ENCODE measurements around the gene LRP5. TPM values are rescaled to one million over a fixed set of nuclear protein-coding genes. Genes with fewer than 3 reads are reported as not detected.

The LRP5 gene
- total and polyA plus RNA-seq, 7 donors: 18.0 to 63.1 (median 28.9) TPM

DNA sequence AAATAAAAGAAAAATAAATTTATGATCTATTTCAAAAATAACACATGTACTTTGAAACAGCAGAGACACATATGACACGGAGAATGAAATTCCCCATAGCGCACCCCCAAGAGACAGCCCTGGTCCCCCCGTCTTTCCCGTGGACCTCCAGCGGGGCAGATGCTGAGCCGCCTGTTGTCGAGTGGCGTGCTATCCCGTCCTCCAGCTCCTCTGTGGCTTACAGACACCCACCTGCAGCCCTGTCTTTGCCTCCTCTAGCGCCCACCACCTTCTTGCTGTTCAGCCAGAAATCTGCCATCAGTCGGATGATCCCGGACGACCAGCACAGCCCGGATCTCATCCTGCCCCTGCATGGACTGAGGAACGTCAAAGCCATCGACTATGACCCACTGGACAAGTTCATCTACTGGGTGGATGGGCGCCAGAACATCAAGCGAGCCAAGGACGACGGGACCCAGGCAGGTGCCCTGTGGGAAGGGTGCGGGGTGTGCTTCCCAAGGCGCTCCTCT, 103.7 kb downstream of the LRP5 start:
- Histone ChIP-seq H3K27me3 (no peaks in the 10 kb centered on the region), H3K27ac (no peak overlapping the region), H3K9me3 (no peaks in the 10 kb centered on the region), H3K36me3 (peaks cover 38 to 81% (median 44%) of the 10 kb centered on the region in 4 donors), H3K4me1 (no peaks in the 10 kb centered on the region), H3K4me3 (no peak overlapping the region)
- 96% methylated on average over 22 of the region's 22 CpGs for WGBS, 2 donors
- no peak for DNase-seq
- no peak for TF ChIP-seq POLR2A (IDR thresholded peaks at IDR 0.05)
- TF ChIP-seq, protein P1, sequence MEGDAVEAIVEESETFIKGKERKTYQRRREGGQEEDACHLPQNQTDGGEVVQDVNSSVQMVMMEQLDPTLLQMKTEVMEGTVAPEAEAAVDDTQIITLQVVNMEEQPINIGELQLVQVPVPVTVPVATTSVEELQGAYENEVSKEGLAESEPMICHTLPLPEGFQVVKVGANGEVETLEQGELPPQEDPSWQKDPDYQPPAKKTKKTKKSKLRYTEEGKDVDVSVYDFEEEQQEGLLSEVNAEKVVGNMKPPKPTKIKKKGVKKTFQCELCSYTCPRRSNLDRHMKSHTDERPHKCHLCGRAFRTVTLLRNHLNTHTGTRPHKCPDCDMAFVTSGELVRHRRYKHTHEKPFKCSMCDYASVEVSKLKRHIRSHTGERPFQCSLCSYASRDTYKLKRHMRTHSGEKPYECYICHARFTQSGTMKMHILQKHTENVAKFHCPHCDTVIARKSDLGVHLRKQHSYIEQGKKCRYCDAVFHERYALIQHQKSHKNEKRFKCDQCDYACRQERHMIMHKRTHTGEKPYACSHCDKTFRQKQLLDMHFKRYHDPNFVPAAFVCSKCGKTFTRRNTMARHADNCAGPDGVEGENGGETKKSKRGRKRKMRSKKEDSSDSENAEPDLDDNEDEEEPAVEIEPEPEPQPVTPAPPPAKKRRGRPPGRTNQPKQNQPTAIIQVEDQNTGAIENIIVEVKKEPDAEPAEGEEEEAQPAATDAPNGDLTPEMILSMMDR (IDR thresholded peaks at IDR 0.05): no peak
- TF ChIP-seq EP300 (IDR thresholded peaks at IDR 0.05): no peak
- TF ChIP-seq POLR2AphosphoS5 (IDR thresholded peaks at IDR 0.05): no peak
- intact Hi-C loops (cut with DNase I): no loop called here

- no peaks in the 10 kb centered on the region for H3K27me3 ChIP-seq
- TF ChIP-seq EP300 (IDR thresholded peaks at IDR 0.05) (no peak), POLR2AphosphoS5 (IDR thresholded peaks at IDR 0.05) (no peak), POLR2A (IDR thresholded peaks at IDR 0.05) (no peak)
- TF ChIP-seq, protein P1 (IDR thresholded peaks at IDR 0.05): no peak
- no peaks in the 10 kb centered on the region for H3K9me3 ChIP-seq
- intact Hi-C loops (cut with DNase I): no loop called here
- WGBS, 2 donors: 89 to 92% methylated on average over 6 of the region's 6 CpGs
- peaks cover 20 to 69% (median 30%) of the 10 kb centered on the region in 4 donors for H3K36me3 ChIP-seq
- H3K4me3 ChIP-seq: no peak overlapping the region
- no peak overlapping the region for H3K27ac ChIP-seq
- DNase-seq: no peak
- H3K4me1 ChIP-seq: no peaks in the 10 kb centered on the region
Observed at GRCh38 chr11:68418648-68419047, 106.3 kb downstream of the LRP5 start.

GRCh38 chr11:68420171-68420570, 107.8 kb downstream of the LRP5 start:
- intact Hi-C loops (cut with DNase I): no loop called here
- no peaks in the 10 kb centered on the region for H3K9me3 ChIP-seq

DNA sequence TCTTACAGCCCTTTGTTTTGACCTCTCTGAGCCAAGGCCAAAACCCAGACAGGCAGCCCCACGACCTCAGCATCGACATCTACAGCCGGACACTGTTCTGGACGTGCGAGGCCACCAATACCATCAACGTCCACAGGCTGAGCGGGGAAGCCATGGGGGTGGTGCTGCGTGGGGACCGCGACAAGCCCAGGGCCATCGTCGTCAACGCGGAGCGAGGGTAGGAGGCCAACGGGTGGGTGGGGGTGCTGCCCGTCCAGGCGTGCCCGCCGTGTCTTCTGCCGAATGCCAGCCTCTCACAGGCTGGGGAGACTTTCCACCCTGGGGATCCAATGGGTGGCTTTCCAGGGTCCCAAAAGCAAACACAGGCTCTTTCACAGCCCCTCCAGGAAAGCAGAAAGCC, 111.1 kb downstream of the LRP5 start:
- Histone ChIP-seq H3K4me1 (no peaks in the 10 kb centered on the region), H3K36me3 (peaks cover 7 to 72% (median 44%) of the 10 kb centered on the region in 4 donors), H3K27me3 (no peaks in the 10 kb centered on the region), H3K9me3 (no peaks in the 10 kb centered on the region), H3K4me3 (no peak overlapping the region), H3K27ac (no peak overlapping the region)
- intact Hi-C loops (cut with DNase I): no loop called here
- WGBS, 2 donors: 96 to 97% methylated on average over 21 of the region's 21 CpGs
- TF ChIP-seq POLR2A (IDR thresholded peaks at IDR 0.05): no peak
- TF ChIP-seq, protein P1 (IDR thresholded peaks at IDR 0.05): no peak
- TF ChIP-seq POLR2AphosphoS5 (IDR thresholded peaks at IDR 0.05): no peak
- TF ChIP-seq EP300 (IDR thresholded peaks at IDR 0.05): no peak
- no peak for DNase-seq

More at GRCh38 chr11:68420171-68420570, 107.8 kb downstream of the LRP5 start:
- Histone ChIP-seq H3K36me3 (peaks cover 12 to 69% (median 32%) of the 10 kb centered on the region in 4 donors), H3K4me1 (no peaks in the 10 kb centered on the region), H3K27ac (no peak overlapping the region), H3K27me3 (no peaks in the 10 kb centered on the region), H3K4me3 (no peak overlapping the region)
- 79 to 89% methylated on average over 7 of the region's 7 CpGs for WGBS, 2 donors
- no peak for DNase-seq
- TF ChIP-seq EP300 (IDR thresholded peaks at IDR 0.05) (no peak), POLR2A (IDR thresholded peaks at IDR 0.05) (no peak), POLR2AphosphoS5 (IDR thresholded peaks at IDR 0.05) (no peak)
- TF ChIP-seq, protein P1 (IDR thresholded peaks at IDR 0.05): no peak
